K562 (cell line): ENCODE data around the gene SEMA3F.

Experiments
- CCAR2 ChIP-seq: fragments of 200-400 bp; formaldehyde crosslinking; IDR thresholded peaks from 2 replicates; pipeline ENCODE4 v1.6.1; 2017; ENCODE audit warnings: mild to moderate bottlenecking, low read depth, low read length
- POLR2A ChIP-seq: fragments of 450-650 bp; conservative IDR thresholded peaks from 2 replicates; pipeline ENCODE4 v1.6.1; 2016
- POLR2H ChIP-seq: IDR thresholded peaks from 2 replicates; pipeline ENCODE4 v1.6.1; 2016; ENCODE audit warnings: missing genetic modification characterization, low read depth, mild to moderate bottlenecking, control low read depth, missing compliant biosample characterization, moderate library complexity
- PRPF4 ChIP-seq: fragments of 200-400 bp; formaldehyde crosslinking; IDR thresholded peaks from one replicate; pipeline ENCODE4 v1.6.1; 2017; ENCODE audit warnings: low read length, low read depth, mild to moderate bottlenecking; ENCODE audit not compliant: insufficient read depth, poor library complexity, severe bottlenecking
- SMAD1 ChIP-seq: fragments of 150-350 bp; IDR thresholded peaks from 2 replicates; pipeline ENCODE4 v1.6.1; 2014; ENCODE audit warnings: low read length, low read depth; ENCODE audit not compliant: partially characterized antibody
- SRSF7 ChIP-seq: fragments of 200-400 bp; formaldehyde crosslinking; optimal IDR thresholded peaks from 2 replicates; pipeline ENCODE3; 2017; ENCODE audit warnings: mild to moderate bottlenecking, low read depth, low read length
- TAF1 ChIP-seq: IDR thresholded peaks from 2 replicates; pipeline ENCODE4 v1.6.1; 2011; ENCODE audit warnings: mild to moderate bottlenecking, low read length, moderate library complexity; ENCODE audit not compliant: insufficient read depth, control insufficient read depth, severe bottlenecking; ENCODE audit errors: extremely low read depth
- ZNF24 ChIP-seq: fragments of 450-650 bp; IDR thresholded peaks from 2 replicates; pipeline ENCODE4 v1.6.1; 2016

- TF ChIP-seq ZNF24 (no peak), CCAR2 (no peak), POLR2H (tag) (no peak), POLR2A (no peak), SRSF7 (no peak), TAF1 (no peak), PRPF4 (no peak), SMAD1 (no peak)
Observed at GRCh38 chr3:50170689-50171088, 15.6 kb downstream of the SEMA3F start.
